Measurements from ENCODE around the gene TOP1.

TOP1 gene

DNA sequence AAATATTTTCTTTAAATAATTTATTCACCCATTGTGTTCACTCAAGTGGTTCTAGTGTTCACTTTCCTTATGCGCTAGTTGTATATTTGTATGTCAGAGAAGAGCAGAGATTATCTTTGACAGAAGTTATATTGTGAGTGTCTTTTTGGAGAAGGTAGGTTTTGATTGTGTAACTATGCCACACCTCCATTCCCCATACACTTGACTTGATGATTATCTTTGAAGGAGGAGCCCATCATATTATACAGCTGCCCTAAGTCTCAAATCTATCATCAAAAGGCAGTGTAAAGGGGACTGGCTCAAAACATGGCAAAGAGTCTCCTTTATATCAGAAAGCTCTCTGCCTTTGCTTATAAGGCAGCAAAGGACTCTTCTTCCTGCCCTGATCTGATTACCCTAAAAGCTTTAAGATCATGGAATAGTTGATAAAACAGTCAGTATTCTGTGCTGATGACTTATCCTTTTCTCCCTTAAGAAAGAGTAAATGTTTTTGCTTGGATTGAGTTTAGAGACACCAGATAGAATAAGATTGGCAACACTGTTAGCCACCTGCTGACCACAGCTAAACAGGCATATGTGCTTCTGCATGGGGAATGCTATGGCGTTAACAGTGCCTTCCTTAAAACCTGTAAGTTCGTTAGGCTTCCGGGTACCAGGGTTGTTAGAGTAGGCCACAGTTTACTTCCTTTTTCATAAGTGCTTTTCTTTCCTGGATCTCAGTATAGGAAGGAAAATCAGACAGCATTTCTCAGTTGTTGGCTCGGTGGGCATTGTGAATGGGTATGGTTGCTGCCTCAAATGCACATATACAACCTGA is 22.6 kb downstream of the TOP1 start:
- Histone ChIP-seq H3K27me3 (ENCODE audit: control insufficient read depth in 1 of 2, insufficient read depth in 2 of 2, low read length in 2 of 2) (no peaks in the 10 kb centered on the region), H3K27ac (ENCODE audit: low read depth, low read length) (no peak overlapping the region), H3K9ac (ENCODE audit: low read length) (no peak overlapping the region), H3K9me3 (ENCODE audit: low read length) (no peaks in the 10 kb centered on the region), H3K4me1 (ENCODE audit: insufficient read depth, low read length) (peaks cover 93% of the 10 kb centered on the region), H3K36me3 (ENCODE audit: insufficient read depth, low read length) (no peaks in the 10 kb centered on the region), H3K4me3 (ENCODE audit: low read depth in 1 of 2, low read length in 2 of 2) (no peak overlapping the region)

DNA sequence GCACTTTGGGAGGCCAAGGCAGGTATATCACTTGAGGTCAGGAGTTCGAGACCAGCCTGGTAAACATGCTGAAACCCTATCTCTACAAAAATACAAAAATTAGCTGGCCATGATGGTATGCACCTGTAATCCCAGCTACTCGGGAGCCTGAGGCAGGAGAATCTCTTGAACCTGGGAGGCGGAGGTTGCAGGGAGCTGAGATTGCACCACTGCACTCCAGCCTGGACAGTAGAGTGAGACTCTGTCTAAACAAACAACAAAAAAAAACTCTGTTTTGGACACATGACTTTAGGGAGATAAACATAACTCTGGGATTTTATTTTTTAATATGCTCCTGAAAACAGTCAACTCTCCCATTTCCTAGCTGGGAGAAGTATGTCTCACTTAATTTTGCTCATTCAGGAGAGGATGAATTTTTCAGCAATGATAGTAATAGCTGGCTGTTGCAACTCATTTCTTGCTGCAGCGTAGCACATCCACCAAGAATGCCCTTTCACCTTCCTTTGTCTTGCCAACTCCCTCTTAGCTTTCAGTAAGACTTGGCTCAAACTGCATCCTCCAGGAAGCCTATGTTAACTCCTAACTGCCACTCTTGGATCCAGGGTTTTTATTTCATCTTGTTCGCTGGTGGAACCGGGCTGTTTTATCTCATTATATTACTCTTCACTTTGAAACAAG is 24.3 kb downstream of the TOP1 start:
- peaks cover 80% of the 10 kb centered on the region for H3K4me1 ChIP-seq (ENCODE audit: insufficient read depth, low read length)
- H3K27ac ChIP-seq (ENCODE audit: low read depth, low read length) = no peak overlapping the region

GRCh38 chr20:41054070-41054846 is 25.6 kb downstream of the TOP1 start:
- Histone ChIP-seq H3K27ac (ENCODE audit: low read depth, low read length) (no peak overlapping the region), H3K4me1 (ENCODE audit: insufficient read depth, low read length) (peaks cover 75% of the 10 kb centered on the region), H3K36me3 (ENCODE audit: insufficient read depth, low read length) (no peaks in the 10 kb centered on the region), H3K4me3 (ENCODE audit: low read depth in 1 of 2, low read length in 2 of 2) (no peak overlapping the region), H3K9ac (ENCODE audit: low read length) (no peak overlapping the region), H3K9me3 (ENCODE audit: low read length) (no peaks in the 10 kb centered on the region), H3K27me3 (ENCODE audit: control insufficient read depth in 1 of 2, insufficient read depth in 2 of 2, low read length in 2 of 2) (no peaks in the 10 kb centered on the region)

More for the DNA sequence above, 24.3 kb downstream of the TOP1 start:
- Histone ChIP-seq H3K9me3 (ENCODE audit: low read length) (no peaks in the 10 kb centered on the region), H3K4me3 (ENCODE audit: low read depth in 1 of 2, low read length in 2 of 2) (no peak overlapping the region), H3K36me3 (ENCODE audit: insufficient read depth, low read length) (no peaks in the 10 kb centered on the region), H3K27me3 (ENCODE audit: control insufficient read depth in 1 of 2, insufficient read depth in 2 of 2, low read length in 2 of 2) (no peaks in the 10 kb centered on the region), H3K9ac (ENCODE audit: low read length) (no peak overlapping the region)

DNA sequence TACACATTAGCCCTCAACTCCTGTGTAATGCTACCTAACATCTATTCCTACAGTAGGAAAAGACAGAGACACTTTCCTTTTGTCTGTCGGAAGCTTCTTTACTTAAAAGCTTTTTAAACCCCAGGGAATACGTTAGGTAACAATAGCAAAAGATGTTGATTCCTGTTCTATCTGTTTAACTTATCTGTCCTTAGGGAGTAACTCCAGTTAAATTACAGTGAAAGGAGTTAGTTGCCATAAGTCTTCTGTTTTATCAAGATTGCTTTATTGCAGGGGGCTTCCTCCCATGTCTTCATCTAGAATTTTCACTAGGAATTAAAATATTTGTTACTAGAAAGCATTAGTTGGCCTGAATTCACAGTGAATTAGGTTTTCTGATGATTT is 26.2 kb downstream of the TOP1 start:
- H3K9me3 ChIP-seq (ENCODE audit: low read length) = no peaks in the 10 kb centered on the region
- H3K4me3 ChIP-seq (ENCODE audit: low read depth in 1 of 2, low read length in 2 of 2) = no peak overlapping the region
- H3K9ac ChIP-seq (ENCODE audit: low read length) = no peak overlapping the region
- no peaks in the 10 kb centered on the region for H3K27me3 ChIP-seq (ENCODE audit: control insufficient read depth in 1 of 2, insufficient read depth in 2 of 2, low read length in 2 of 2)
- no peak overlapping the region for H3K27ac ChIP-seq (ENCODE audit: low read depth, low read length)
- H3K36me3 ChIP-seq (ENCODE audit: insufficient read depth, low read length) = no peaks in the 10 kb centered on the region
- peaks cover 70% of the 10 kb centered on the region for H3K4me1 ChIP-seq (ENCODE audit: insufficient read depth, low read length)

- H3K4me1 ChIP-seq (ENCODE audit: insufficient read depth, low read length) = peaks cover 62% of the 10 kb centered on the region
- no peaks in the 10 kb centered on the region for H3K27me3 ChIP-seq (ENCODE audit: control insufficient read depth in 1 of 2, insufficient read depth in 2 of 2, low read length in 2 of 2)
- H3K27ac ChIP-seq (ENCODE audit: low read depth, low read length) = no peak overlapping the region
- no peaks in the 10 kb centered on the region for H3K9me3 ChIP-seq (ENCODE audit: low read length)
- H3K4me3 ChIP-seq (ENCODE audit: low read depth in 1 of 2, low read length in 2 of 2) = no peak overlapping the region
- no peak overlapping the region for H3K9ac ChIP-seq (ENCODE audit: low read length)
- H3K36me3 ChIP-seq (ENCODE audit: insufficient read depth, low read length) = no peaks in the 10 kb centered on the region
Measured at GRCh38 chr20:41055679-41056078, 27.1 kb downstream of the TOP1 start.

DNA sequence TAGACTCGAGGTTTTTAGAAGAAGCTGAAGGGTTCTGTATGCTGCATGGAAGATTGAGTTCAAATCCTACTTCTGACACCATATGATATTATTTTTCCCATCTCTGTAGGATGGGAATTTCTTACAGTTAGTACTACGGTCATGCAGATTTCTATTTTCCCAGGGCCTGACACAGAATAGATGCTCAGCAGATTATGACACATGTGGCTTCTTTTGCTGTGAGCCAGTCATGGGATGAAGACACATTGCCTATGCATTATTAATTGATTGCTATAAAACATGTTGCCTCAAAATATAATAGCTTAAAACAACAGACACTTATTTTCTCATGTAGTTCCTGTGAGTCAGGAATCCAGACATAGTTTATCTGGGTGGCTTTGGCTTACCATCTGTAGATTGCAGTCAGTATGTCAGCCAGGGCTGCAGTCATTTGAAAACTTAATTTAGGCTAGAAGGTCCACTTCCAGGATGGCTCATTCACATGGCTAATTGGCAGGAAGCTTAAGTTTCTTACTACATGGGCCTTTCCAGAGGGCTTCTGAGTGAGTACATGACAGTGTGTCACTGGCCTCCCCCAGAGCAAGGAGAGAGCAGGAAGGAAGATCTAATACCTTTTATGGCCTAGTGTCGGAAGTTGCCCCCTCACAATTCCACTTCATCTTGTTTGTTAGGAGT is 29.5 kb downstream of the TOP1 start:
- Histone ChIP-seq H3K4me1 (ENCODE audit: insufficient read depth, low read length) (peaks cover 38% of the 10 kb centered on the region), H3K9me3 (ENCODE audit: low read length) (no peaks in the 10 kb centered on the region)

DNA sequence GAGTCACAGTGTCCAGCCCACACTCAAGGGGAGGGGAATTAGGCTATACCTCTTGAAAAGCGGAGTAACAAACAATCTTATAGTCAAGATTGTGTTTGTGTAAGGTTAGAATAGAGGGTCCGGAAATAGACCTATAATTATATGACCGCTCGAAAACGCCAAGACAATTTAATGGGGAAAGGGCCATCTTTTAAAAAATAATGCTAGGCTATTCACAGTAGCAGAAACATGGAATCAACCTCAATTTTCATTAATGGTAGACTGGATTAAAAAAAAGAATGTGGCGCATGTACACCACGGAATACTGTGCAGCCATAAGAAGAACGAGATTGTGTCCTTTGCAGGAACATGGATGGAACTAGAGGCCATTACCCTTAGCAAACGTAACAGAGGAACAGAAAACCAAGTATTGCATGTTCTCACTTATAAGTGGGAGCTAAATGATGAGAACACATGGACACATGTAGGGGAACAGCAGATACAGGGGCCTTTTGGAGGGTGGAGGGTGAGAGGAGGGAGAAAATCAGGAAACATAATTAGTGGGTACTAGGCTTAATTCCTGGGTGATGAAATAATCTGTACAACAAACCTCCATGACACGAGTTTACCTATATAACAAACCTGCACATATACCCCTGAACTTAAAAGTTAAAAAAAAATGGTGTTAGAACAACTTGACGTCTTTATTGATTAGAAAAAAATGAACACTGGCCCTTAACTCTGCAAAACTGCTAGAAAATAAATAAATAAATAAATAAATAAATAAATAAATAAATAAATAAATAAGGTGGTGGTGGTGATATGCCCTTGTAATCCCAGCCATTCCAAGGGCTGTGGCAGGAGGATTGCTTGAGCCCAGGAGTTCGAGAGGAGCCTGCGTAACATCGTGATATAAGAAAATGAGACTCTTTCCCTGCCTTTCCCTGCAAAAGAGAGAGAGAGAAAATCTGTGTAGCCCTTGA is 30.3 kb downstream of the TOP1 start:
- Histone ChIP-seq H3K36me3 (ENCODE audit: insufficient read depth, low read length) (peaks cover 7% of the 10 kb centered on the region), H3K27me3 (ENCODE audit: control insufficient read depth in 1 of 2, insufficient read depth in 2 of 2, low read length in 2 of 2) (no peaks in the 10 kb centered on the region), H3K4me3 (ENCODE audit: low read depth in 1 of 2, low read length in 2 of 2) (no peak overlapping the region), H3K9me3 (ENCODE audit: low read length) (no peaks in the 10 kb centered on the region), H3K9ac (ENCODE audit: low read length) (no peak overlapping the region), H3K27ac (ENCODE audit: low read depth, low read length) (no peak overlapping the region), H3K4me1 (ENCODE audit: insufficient read depth, low read length) (peaks cover 30% of the 10 kb centered on the region)

More for the DNA sequence above, 29.5 kb downstream of the TOP1 start:
- Histone ChIP-seq H3K27ac (ENCODE audit: low read depth, low read length) (no peak overlapping the region), H3K36me3 (ENCODE audit: insufficient read depth, low read length) (peaks cover 6% of the 10 kb centered on the region), H3K4me3 (ENCODE audit: low read depth in 1 of 2, low read length in 2 of 2) (no peak overlapping the region), H3K9ac (ENCODE audit: low read length) (no peak overlapping the region), H3K27me3 (ENCODE audit: control insufficient read depth in 1 of 2, insufficient read depth in 2 of 2, low read length in 2 of 2) (no peaks in the 10 kb centered on the region)

GRCh38 chr20:41061155-41061554 is 32.5 kb downstream of the TOP1 start:
- Histone ChIP-seq H3K27me3 (ENCODE audit: control insufficient read depth in 1 of 2, insufficient read depth in 2 of 2, low read length in 2 of 2) (no peaks in the 10 kb centered on the region), H3K4me3 (ENCODE audit: low read depth in 1 of 2, low read length in 2 of 2) (no peak overlapping the region), H3K9me3 (ENCODE audit: low read length) (no peaks in the 10 kb centered on the region)

DNA sequence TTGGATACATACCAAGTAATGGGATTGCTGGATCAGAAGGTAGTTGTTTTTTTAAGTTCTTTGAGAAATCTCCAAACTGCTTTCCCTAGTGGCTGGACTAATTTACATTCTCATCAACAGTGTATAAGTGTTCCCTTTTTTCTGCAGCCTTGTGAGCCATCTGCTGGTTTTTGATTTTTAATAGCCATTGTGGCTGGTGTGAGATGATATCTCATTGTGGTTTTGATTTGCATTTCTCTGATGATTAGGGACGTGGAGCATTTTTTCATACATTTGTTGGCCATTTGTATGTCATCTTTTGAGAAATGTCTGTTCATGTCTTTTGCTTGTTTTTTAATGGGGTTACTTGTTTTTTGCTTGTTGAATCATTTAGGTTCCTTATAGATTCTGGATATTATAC is 34.8 kb downstream of the TOP1 start:
- H3K4me3 ChIP-seq (ENCODE audit: low read depth in 1 of 2, low read length in 2 of 2) = no peak overlapping the region
- peaks cover 3% of the 10 kb centered on the region for H3K4me1 ChIP-seq (ENCODE audit: insufficient read depth, low read length)
- H3K36me3 ChIP-seq (ENCODE audit: insufficient read depth, low read length) = peaks cover 7% of the 10 kb centered on the region
- H3K27ac ChIP-seq (ENCODE audit: low read depth, low read length) = no peak overlapping the region
- no peaks in the 10 kb centered on the region for H3K9me3 ChIP-seq (ENCODE audit: low read length)
- no peaks in the 10 kb centered on the region for H3K27me3 ChIP-seq (ENCODE audit: control insufficient read depth in 1 of 2, insufficient read depth in 2 of 2, low read length in 2 of 2)
- no peak overlapping the region for H3K9ac ChIP-seq (ENCODE audit: low read length)

More at GRCh38 chr20:41061155-41061554, 32.5 kb downstream of the TOP1 start:
- H3K27ac ChIP-seq (ENCODE audit: low read depth, low read length) = no peak overlapping the region
- peaks cover 13% of the 10 kb centered on the region for H3K4me1 ChIP-seq (ENCODE audit: insufficient read depth, low read length)
- H3K36me3 ChIP-seq (ENCODE audit: insufficient read depth, low read length) = peaks cover 7% of the 10 kb centered on the region
- H3K9ac ChIP-seq (ENCODE audit: low read length) = no peak overlapping the region

- Histone ChIP-seq H3K27me3 (ENCODE audit: control insufficient read depth in 1 of 2, insufficient read depth in 2 of 2, low read length in 2 of 2) (no peaks in the 10 kb centered on the region), H3K4me1 (ENCODE audit: insufficient read depth, low read length) (no peaks in the 10 kb centered on the region), H3K27ac (ENCODE audit: low read depth, low read length) (no peak overlapping the region), H3K9ac (ENCODE audit: low read length) (no peak overlapping the region), H3K36me3 (ENCODE audit: insufficient read depth, low read length) (peaks cover 14% of the 10 kb centered on the region), H3K9me3 (ENCODE audit: low read length) (no peaks in the 10 kb centered on the region), H3K4me3 (ENCODE audit: low read depth in 1 of 2, low read length in 2 of 2) (no peak overlapping the region)
Measured at GRCh38 chr20:41064377-41064776, 35.8 kb downstream of the TOP1 start.

Data from muscle layer of colon (tissue), 2 donors.